ENCODE results near the gene CLTB.
A peak's percentile ranks its signal among the peaks of the same experiment; 100 is the strongest.

The CLTB gene

DNA sequence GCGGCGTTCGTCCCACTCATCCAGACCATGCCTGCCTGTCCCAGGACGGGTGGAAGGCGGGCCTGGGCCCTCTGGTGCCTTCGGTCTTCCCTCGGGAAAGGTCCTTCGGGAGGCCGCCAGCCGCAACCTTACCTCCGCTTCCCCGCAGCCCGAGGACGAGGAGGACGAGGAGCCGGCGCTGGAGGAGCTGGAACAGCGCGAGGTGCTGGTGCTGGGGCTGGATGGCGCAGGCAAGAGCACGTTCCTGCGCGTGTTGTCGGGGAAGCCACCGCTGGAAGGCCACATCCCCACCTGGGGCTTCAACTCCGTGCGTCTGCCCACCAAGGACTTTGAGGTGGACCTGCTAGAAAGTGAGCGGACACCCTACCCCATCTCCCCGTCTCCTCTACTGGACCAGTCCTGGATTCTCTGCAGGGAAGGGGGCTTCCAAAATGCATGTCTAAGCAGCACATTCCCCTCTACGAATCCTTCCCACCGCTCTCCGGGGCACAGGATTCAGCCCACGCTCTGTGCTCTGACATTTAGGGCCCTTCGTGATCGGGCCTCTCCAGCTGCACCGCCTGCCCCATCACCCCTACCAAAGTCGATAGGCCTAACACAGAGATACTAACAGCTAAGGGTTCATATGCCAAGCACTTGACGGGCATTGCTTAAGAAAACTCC is 50.0 kb downstream of the CLTB start:
- H3K36me3 Mint-ChIP-seq (ENCODE audit: low read depth), result peaks cover 37% of the 10 kb centered on the region
- TF ChIP-seq, protein P1, sequence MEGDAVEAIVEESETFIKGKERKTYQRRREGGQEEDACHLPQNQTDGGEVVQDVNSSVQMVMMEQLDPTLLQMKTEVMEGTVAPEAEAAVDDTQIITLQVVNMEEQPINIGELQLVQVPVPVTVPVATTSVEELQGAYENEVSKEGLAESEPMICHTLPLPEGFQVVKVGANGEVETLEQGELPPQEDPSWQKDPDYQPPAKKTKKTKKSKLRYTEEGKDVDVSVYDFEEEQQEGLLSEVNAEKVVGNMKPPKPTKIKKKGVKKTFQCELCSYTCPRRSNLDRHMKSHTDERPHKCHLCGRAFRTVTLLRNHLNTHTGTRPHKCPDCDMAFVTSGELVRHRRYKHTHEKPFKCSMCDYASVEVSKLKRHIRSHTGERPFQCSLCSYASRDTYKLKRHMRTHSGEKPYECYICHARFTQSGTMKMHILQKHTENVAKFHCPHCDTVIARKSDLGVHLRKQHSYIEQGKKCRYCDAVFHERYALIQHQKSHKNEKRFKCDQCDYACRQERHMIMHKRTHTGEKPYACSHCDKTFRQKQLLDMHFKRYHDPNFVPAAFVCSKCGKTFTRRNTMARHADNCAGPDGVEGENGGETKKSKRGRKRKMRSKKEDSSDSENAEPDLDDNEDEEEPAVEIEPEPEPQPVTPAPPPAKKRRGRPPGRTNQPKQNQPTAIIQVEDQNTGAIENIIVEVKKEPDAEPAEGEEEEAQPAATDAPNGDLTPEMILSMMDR (IDR thresholded peaks at IDR 0.05), result no peak
- no peak overlapping the region for H3K27ac Mint-ChIP-seq
- no peak for DNase-seq
- H3K9me3 Mint-ChIP-seq, result no peaks in the 10 kb centered on the region
- H3K4me1 Mint-ChIP-seq, result peaks cover 19% of the 10 kb centered on the region
- peaks cover 58% of the 10 kb centered on the region for H3K27me3 Mint-ChIP-seq (ENCODE audit: low read depth, poor library complexity)
- peak overlapping the region; percentile 79 for H3K4me3 Mint-ChIP-seq

DNA sequence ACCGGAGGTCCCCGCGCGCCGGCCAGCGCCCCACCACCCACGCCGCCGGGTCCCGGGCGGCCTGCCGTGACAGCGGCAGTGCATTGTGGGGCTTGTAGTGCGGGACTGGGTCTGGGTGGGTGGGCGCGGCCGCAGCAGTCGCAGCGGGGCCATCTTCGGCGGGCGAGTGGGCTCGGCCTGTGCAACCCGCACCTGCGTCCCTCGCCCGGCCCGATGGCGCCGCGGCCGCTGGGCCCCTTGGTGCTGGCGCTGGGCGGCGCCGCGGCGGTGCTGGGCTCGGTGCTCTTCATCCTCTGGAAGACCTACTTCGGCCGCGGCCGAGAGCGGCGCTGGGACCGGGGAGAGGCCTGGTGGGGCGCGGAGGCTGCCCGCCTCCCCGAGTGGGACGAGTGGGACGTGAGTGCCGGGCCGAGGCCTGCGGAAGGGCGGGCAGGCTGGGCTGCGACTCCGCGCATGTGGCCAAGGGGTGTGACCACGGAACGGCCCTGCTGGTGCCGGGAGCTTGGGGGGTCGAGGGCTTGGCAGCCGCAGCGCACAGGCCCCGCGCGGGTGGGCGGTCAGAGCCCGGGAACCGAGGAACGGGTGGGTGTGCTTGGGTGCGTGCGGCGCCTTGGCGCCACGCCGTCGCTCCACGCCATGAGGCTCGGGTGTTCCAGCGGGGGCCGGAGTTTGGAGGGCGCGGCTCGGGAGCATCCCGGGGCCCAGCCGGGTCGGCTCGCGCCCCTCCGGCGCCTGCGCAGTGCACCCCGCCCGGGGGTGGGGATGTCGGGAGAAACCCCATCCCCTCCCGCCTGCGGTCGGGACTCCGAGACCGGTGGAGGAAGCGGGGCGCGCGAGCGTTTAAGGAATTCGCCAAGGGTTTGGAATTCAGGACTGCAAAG is 50.7 kb downstream of the CLTB start, which contains the start of gene ARL10:
Gene ARL10 (plus strand): TSS at position 137 of the 881 bp plus-strand sequence. CDS start 77 bp downstream, at position 214.
- no peaks in the 10 kb centered on the region for H3K9me3 Mint-ChIP-seq
- H3K4me1 Mint-ChIP-seq, result peaks cover 19% of the 10 kb centered on the region
- H3K4me3 Mint-ChIP-seq, result peak within 1 kb of the TSS; percentile 79
- H3K36me3 Mint-ChIP-seq (ENCODE audit: low read depth), result peaks cover 33% of the 10 kb centered on the region
- peaks cover 58% of the 10 kb centered on the region for H3K27me3 Mint-ChIP-seq (ENCODE audit: low read depth, poor library complexity)
- DNase-seq, result peak; percentile 76
- no peak within 1 kb of the TSS for H3K27ac Mint-ChIP-seq
- TF ChIP-seq, protein P1 (IDR thresholded peaks at IDR 0.05), result no peak

- Mint-ChIP-seq H3K4me3 (peak overlapping the region; percentile 72), H3K27me3 (ENCODE audit: low read depth, poor library complexity) (peaks cover 58% of the 10 kb centered on the region), H3K9me3 (no peaks in the 10 kb centered on the region), H3K36me3 (ENCODE audit: low read depth) (peaks cover 27% of the 10 kb centered on the region), H3K27ac (no peak overlapping the region), H3K4me1 (peaks cover 20% of the 10 kb centered on the region)
- TF ChIP-seq, protein P1 (IDR thresholded peaks at IDR 0.05), result no peak
- no peak for DNase-seq
Observed at GRCh38 chr5:176364765-176365350, 51.5 kb downstream of the CLTB start.

GRCh38 chr5:176362233-176362490 is 54.2 kb downstream of the CLTB start:
- Mint-ChIP-seq H3K27ac (no peak overlapping the region), H3K4me3 (peak overlapping the region; percentile 95), H3K27me3 (ENCODE audit: low read depth, poor library complexity) (peaks cover 48% of the 10 kb centered on the region), H3K4me1 (peaks cover 22% of the 10 kb centered on the region), H3K36me3 (ENCODE audit: low read depth) (peaks cover 28% of the 10 kb centered on the region), H3K9me3 (no peaks in the 10 kb centered on the region)
- TF ChIP-seq, protein P1 (IDR thresholded peaks at IDR 0.05), result no peak
- DNase-seq, result no peak

- TF ChIP-seq, protein P1 (IDR thresholded peaks at IDR 0.05), result no peak
- DNase-seq, result peak; percentile 92
- no peaks in the 10 kb centered on the region for H3K9me3 Mint-ChIP-seq
- peaks cover 19% of the 10 kb centered on the region for H3K4me1 Mint-ChIP-seq
- peaks cover 29% of the 10 kb centered on the region for H3K36me3 Mint-ChIP-seq (ENCODE audit: low read depth)
- H3K27ac Mint-ChIP-seq, result peak within 1 kb of the TSS; percentile 96
- peaks cover 45% of the 10 kb centered on the region for H3K27me3 Mint-ChIP-seq (ENCODE audit: low read depth, poor library complexity)
- H3K4me3 Mint-ChIP-seq, result peak within 1 kb of the TSS; percentile 95
Observed at GRCh38 chr5:176361437-176362232, 54.7 kb downstream of the CLTB start, which contains the start of gene KIAA1191. TSS of gene KIAA1191 (minus strand) at chr5:176361764. CDS start at chr5:176359508, 2,256 bp downstream.

Data from nephron progenitor cell (in vitro differentiated cells).